Smooth muscle cell (in vitro differentiated cells): ENCODE data around the gene EBNA1BP2. TPM values are rescaled to one million over a fixed set of nuclear protein-coding genes. Genes with fewer than 3 reads are reported as not detected.

Source experiments
- DNase-seq: peaks from one replicate; lab custom pipeline; 2025; ENCODE audit not compliant: unreplicated experiment; lab: John Stamatoyannopoulos, UW
- H2AFZ ChIP-seq: fragments of 200-600 bp; sonication (generic); 2 replicates; pipeline ENCODE4 v1.6.0; 2016; ENCODE audit warnings: antibody characterized with exemption, low read depth, mild to moderate bottlenecking
- H3F3A ChIP-seq: fragments of 200-600 bp; sonication (generic); 2 replicates; pipeline ENCODE4 v1.6.0; 2017; ENCODE audit warnings: antibody characterized with exemption, low read depth
- H3K27ac ChIP-seq: fragments of 200-600 bp; sonication (generic); 2 replicates; pipeline ENCODE4 v1.5.1; 2016; ENCODE audit warnings: low read depth, mild to moderate bottlenecking
- H3K27me3 ChIP-seq: fragments of 200-600 bp; sonication (generic); 2 replicates; pipeline ENCODE4 v1.6.1; 2016; ENCODE audit warnings: low read depth, mild to moderate bottlenecking
- H3K36me3 ChIP-seq: fragments of 200-600 bp; sonication (generic); 2 replicates; pipeline ENCODE4 v1.5.1; 2016; ENCODE audit warnings: low read depth
- H3K4me1 ChIP-seq: fragments of 200-600 bp; sonication (generic); 2 replicates; pipeline ENCODE4 v1.5.1; 2016; ENCODE audit warnings: low read depth
- H3K4me2 ChIP-seq: fragments of 200-600 bp; sonication (generic); 2 replicates; pipeline ENCODE4 v1.6.0; 2016; ENCODE audit warnings: mild to moderate bottlenecking
- H3K4me3 ChIP-seq: fragments of 200-600 bp; sonication (generic); 2 replicates; pipeline ENCODE4 v1.5.1; 2016; ENCODE audit warnings: mild to moderate bottlenecking
- H3K79me2 ChIP-seq: fragments of 200-600 bp; sonication (generic); 2 replicates; pipeline ENCODE4 v1.6.0; 2016; ENCODE audit warnings: low read depth, mild to moderate bottlenecking
- H3K9ac ChIP-seq: fragments of 200-600 bp; sonication (generic); 2 replicates; pipeline ENCODE4 v1.6.0; 2016; ENCODE audit warnings: low read depth
- H3K9me3 ChIP-seq: fragments of 200-600 bp; sonication (generic); replicated peaks from 2 replicates; pipeline ENCODE4 v1.5.1; 2016; ENCODE audit warnings: low read depth
- H4K20me1 ChIP-seq: fragments of 200-600 bp; sonication (generic); 2 replicates; pipeline ENCODE4 v1.6.0; 2016; ENCODE audit warnings: low read depth
- CTCF ChIP-seq: fragments of 200-600 bp; sonication (generic); IDR thresholded peaks from 2 replicates; pipeline ENCODE4 v1.5.1; 2017; ENCODE audit warnings: borderline replicate concordance, mild to moderate bottlenecking, antibody characterized with exemption; ENCODE audit not compliant: insufficient read depth, poor library complexity, severe bottlenecking
- WGBS: methylation state at CpG from one replicate; pipeline ENCODE4 v1.1.7; 2016; ENCODE audit warnings: low lambda C conversion rate; 5-methylcytosine and 5-hydroxymethylcytosine counted together
- polyA plus RNA-seq: library from polyadenylated mRNA; unstranded; fragments of >200 nt; fragmentation: Nextera tagmentation; extraction: Ambion mirVana; gene quantifications from 2 replicates; pipeline ENCODE4 v1.2.1, GENCODE V29; 2016
- total RNA-seq: library from RNA; depleted of rRNA; stranded (reverse); fragments of >200 nt; gene quantifications from 2 replicates; pipeline ENCODE4 v1.2.3, GENCODE V29; 2014

EBNA1BP2 gene
- total and polyA plus RNA-seq, 2 experiments from 2014 or later = 52.0 to 85.9 TPM

GRCh38 chr1:43177691-43178090 is 5.6 kb upstream of the EBNA1BP2 start:
- H3F3A ChIP-seq = peaks cover 5% of the 10 kb centered on the region
- no peak overlapping the region for H3K27ac ChIP-seq
- H3K9ac ChIP-seq = no peak overlapping the region
- 34% methylated on average over 4 of the region's 4 CpGs for WGBS
- H3K9me3 ChIP-seq = no peaks in the 10 kb centered on the region
- no peaks in the 10 kb centered on the region for H4K20me1 ChIP-seq
- H3K4me3 ChIP-seq = no peak overlapping the region
- H3K4me1 ChIP-seq = no peaks in the 10 kb centered on the region
- H2AFZ ChIP-seq = no peak overlapping the region
- no peak for TF ChIP-seq CTCF
- H3K27me3 ChIP-seq = no peaks in the 10 kb centered on the region
- H3K79me2 ChIP-seq = no peaks in the 10 kb centered on the region
- DNase-seq = no peak
- no peak overlapping the region for H3K4me2 ChIP-seq
- H3K36me3 ChIP-seq = no peaks in the 10 kb centered on the region

GRCh38 chr1:43174873-43175272 is 2.8 kb upstream of the EBNA1BP2 start:
- WGBS = 83% methylated on average over 2 of the region's 2 CpGs
- peaks cover 5% of the 10 kb centered on the region for H3F3A ChIP-seq
- no peak overlapping the region for H3K27ac ChIP-seq
- H3K4me1 ChIP-seq = no peaks in the 10 kb centered on the region
- no peak for DNase-seq
- no peak overlapping the region for H3K9ac ChIP-seq
- no peak overlapping the region for H3K4me3 ChIP-seq
- no peaks in the 10 kb centered on the region for H3K9me3 ChIP-seq
- H4K20me1 ChIP-seq = no peaks in the 10 kb centered on the region
- H3K36me3 ChIP-seq = no peaks in the 10 kb centered on the region
- no peak for TF ChIP-seq CTCF
- peaks cover 19% of the 10 kb centered on the region for H3K79me2 ChIP-seq
- no peak overlapping the region for H3K4me2 ChIP-seq
- H3K27me3 ChIP-seq = no peaks in the 10 kb centered on the region
- no peak overlapping the region for H2AFZ ChIP-seq

GRCh38 chr1:43172527-43172972 is 460 bp upstream of the EBNA1BP2 start:
- Histone ChIP-seq H3K27ac (peak overlapping the region; percentile 87), H4K20me1 (no peaks in the 10 kb centered on the region), H3K27me3 (no peaks in the 10 kb centered on the region), H3F3A (peaks cover 5% of the 10 kb centered on the region), H3K36me3 (peaks cover 3% of the 10 kb centered on the region), H3K4me3 (peak overlapping the region; percentile 97), H3K9ac (peak overlapping the region; percentile 91), H3K9me3 (no peaks in the 10 kb centered on the region), H2AFZ (peak overlapping the region; percentile 96), H3K4me2 (peak overlapping the region; percentile 94), H3K4me1 (no peaks in the 10 kb centered on the region), H3K79me2 (peaks cover 24% of the 10 kb centered on the region)
- TF ChIP-seq CTCF = no peak
- peak; percentile 97 for DNase-seq
- WGBS = 3% methylated on average over 6 of the region's 20 CpGs

- peak overlapping the region; percentile 96 for H2AFZ ChIP-seq
- H3K27ac ChIP-seq = peak overlapping the region; percentile 87
Observed at GRCh38 chr1:43171312-43171875, 696 bp downstream of the EBNA1BP2 start.

More at GRCh38 chr1:43171312-43171875, 696 bp downstream of the EBNA1BP2 start:
- Histone ChIP-seq H3F3A (peaks cover 5% of the 10 kb centered on the region), H3K36me3 (peaks cover 12% of the 10 kb centered on the region), H3K9ac (peak overlapping the region; percentile 91), H3K27me3 (no peaks in the 10 kb centered on the region), H3K4me3 (peak overlapping the region; percentile 97), H3K9me3 (no peaks in the 10 kb centered on the region), H3K4me2 (peak overlapping the region; percentile 94), H3K79me2 (peaks cover 24% of the 10 kb centered on the region), H3K4me1 (no peaks in the 10 kb centered on the region), H4K20me1 (no peaks in the 10 kb centered on the region)
- no peak for DNase-seq
- TF ChIP-seq CTCF = no peak
- 20% methylated on average over 17 of the region's 17 CpGs for WGBS
